Psoas muscle (tissue), 8 donors: Measurements from ENCODE around the gene DNAH11. TPM values are rescaled to one million over a fixed set of nuclear protein-coding genes. Genes with fewer than 3 reads are reported as not detected.

Source experiments
- ATAC-seq, 4 donors: fragments of 200-7000 bp; cut with Tn5 transposase; one replicate each; pipeline ENCODE4 v1.9.1; 2020; ENCODE audit warnings: moderate library complexity in 3 of 4, mild to moderate bottlenecking in 2 of 4
- DNase-seq, 2 donors: peaks; one replicate each; pipeline ENCODE4 v3.0.0-alpha.2; 2020
- H3K27ac ChIP-seq: fragments of 200-600 bp; one replicate; pipeline ENCODE4 v1.8.0; 2022
- H3K27me3 ChIP-seq, 3 donors: fragments of 200-600 bp in 1 of 3; one replicate each; pipeline versions ENCODE4 v1.6.1 to v1.8.0; 2013 to 2022; ENCODE audit warnings: low read length in 2 of 3, mild to moderate bottlenecking in 2 of 3, moderate library complexity in 1 of 3; ENCODE audit not compliant: insufficient read depth in 3 of 3
- H3K36me3 ChIP-seq, 2 donors: fragments of 200-600 bp in 1 of 2; one replicate each; pipeline versions ENCODE4 v1.6.1 to v1.8.0; 2013 to 2022; ENCODE audit warnings: low read depth in 1 of 2, mild to moderate bottlenecking in 1 of 2, moderate library complexity in 1 of 2; ENCODE audit not compliant: insufficient read depth in 1 of 2
- H3K4me1 ChIP-seq: fragments of 200-600 bp; one replicate; pipeline ENCODE4 v1.8.0; 2022
- H3K4me3 ChIP-seq: fragments of 200-600 bp; one replicate; pipeline ENCODE4 v1.8.0; 2022; ENCODE audit warnings: mild to moderate bottlenecking
- H3K9me3 ChIP-seq: fragments of 200-600 bp; one replicate; pipeline ENCODE4 v1.8.0; 2022
- WGBS, 3 donors: extraction: QIAGEN DNeasy Blood & Tissue Kit; methylation state at CpG; one replicate each; pipeline versions ENCODE4 v1.1.6 to v1.1.7; 2013; 5-methylcytosine and 5-hydroxymethylcytosine counted together
- intact Hi-C, 2 donors: fragments of 100-400 bp; cut with DNase I; formaldehyde crosslinking; loops; one replicate each; pipeline versions ENCODE4 v1.11.0 to v1.14.2; 2022
- polyA plus RNA-seq, 3 donors: library from polyadenylated mRNA; stranded (reverse); fragments of 200-250 nt; gene quantifications; one replicate each; pipeline ENCODE4 v1.2.3, GENCODE V29; 2013
- total RNA-seq, 4 donors: library from RNA; stranded (reverse); fragmentation: NEBNext Ultra II Directional in 2 of 4; extraction: Animal tissue kit (Norgen Biotek cat#: 25700) in 2 of 4; gene quantifications; one replicate each; pipeline versions ENCODE4 v1.2.1 to v1.2.4, GENCODE V29; 2021 to 2023
- TF ChIP-seq, protein P1 (sequence below): fragments of 200-600 bp; IDR thresholded peaks from one replicate; pipeline ENCODE4 v1.8.0; 2022; ENCODE audit warnings: antibody characterized with exemption
- donor health status: healthy with polysubstance abuse.
- donor health status: DM: no; HTN: no; CAD: no; lungs with moderate emphysema.
- donor health status: Bipolar disorder and iron deficiency.
- donor health status: healthy.
- donor health status: DM: yes; HTN: yes; CAD: no.
- donor health status: DM: no; HTN: no; CAD: no.
- donor health status: DM: no; HTN: no; CAD: no.
- donor health status: DM: yes; HTN: yes; CAD: no.

DNAH11 gene
- total and polyA plus RNA-seq, 7 donors, result 0.01 to 0.93 (median 0.28) TPM

DNA sequence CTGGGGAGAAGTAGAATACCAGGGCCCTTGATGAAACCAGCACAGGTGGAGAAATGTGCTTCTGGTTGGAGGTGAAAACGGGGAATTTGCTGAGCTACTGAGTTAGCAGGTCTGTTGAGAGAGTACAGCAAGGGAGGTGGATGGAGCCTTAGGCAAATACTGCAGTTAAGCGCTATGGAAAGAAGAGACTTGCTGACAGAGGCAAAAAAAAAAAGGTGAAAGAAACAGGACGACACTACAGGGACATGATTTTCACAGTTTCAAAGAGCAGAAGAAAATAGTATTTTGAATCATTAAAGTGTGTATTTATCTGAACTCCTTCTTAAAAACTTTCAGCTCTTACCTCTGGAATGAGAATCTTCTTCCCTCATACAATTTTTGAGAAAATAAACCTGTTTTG is 159.5 kb downstream of the DNAH11 start:
- TF ChIP-seq, protein P1, sequence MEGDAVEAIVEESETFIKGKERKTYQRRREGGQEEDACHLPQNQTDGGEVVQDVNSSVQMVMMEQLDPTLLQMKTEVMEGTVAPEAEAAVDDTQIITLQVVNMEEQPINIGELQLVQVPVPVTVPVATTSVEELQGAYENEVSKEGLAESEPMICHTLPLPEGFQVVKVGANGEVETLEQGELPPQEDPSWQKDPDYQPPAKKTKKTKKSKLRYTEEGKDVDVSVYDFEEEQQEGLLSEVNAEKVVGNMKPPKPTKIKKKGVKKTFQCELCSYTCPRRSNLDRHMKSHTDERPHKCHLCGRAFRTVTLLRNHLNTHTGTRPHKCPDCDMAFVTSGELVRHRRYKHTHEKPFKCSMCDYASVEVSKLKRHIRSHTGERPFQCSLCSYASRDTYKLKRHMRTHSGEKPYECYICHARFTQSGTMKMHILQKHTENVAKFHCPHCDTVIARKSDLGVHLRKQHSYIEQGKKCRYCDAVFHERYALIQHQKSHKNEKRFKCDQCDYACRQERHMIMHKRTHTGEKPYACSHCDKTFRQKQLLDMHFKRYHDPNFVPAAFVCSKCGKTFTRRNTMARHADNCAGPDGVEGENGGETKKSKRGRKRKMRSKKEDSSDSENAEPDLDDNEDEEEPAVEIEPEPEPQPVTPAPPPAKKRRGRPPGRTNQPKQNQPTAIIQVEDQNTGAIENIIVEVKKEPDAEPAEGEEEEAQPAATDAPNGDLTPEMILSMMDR, result no peak
- no peaks in the 10 kb centered on the region for H3K9me3 ChIP-seq
- H3K27me3 ChIP-seq, result no peaks in the 10 kb centered on the region
- DNase-seq (no peak), ATAC-seq (no peak)
- intact Hi-C loops, result no loop called here
- 73 to 75% (median 74%) methylated on average over 3 of the region's 3 CpGs for WGBS, 3 donors
- H3K4me3 ChIP-seq, result no peak overlapping the region
- no peaks in the 10 kb centered on the region for H3K4me1 ChIP-seq
- no peak overlapping the region for H3K27ac ChIP-seq
- no peaks in the 10 kb centered on the region for H3K36me3 ChIP-seq

DNA sequence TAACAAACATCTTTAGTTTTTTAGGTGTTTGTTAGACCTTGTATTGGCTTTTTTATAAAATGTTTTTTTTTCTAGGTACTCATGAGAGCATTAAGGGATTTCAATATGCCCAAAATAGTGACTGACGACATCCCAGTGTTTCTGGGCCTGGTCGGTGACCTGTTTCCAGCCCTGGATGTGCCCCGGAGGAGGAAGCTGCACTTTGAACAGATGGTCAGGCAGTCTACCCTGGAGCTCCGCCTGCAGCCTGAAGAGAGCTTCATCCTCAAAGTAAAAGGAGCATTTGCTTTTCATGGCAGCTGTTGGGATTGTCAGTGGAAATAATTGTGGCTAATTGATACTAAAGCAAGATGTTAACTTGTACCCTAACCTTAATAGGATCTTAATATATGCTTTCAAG is 161.5 kb downstream of the DNAH11 start:
- H3K27ac ChIP-seq, result no peak overlapping the region
- WGBS, 3 donors, result 25 to 33% (median 28%) methylated on average over 4 of the region's 4 CpGs
- no peaks in the 10 kb centered on the region for H3K36me3 ChIP-seq
- H3K9me3 ChIP-seq, result no peaks in the 10 kb centered on the region
- no peak for ATAC-seq
- TF ChIP-seq, protein P1, result no peak
- no peaks in the 10 kb centered on the region for H3K27me3 ChIP-seq
- no peak overlapping the region for H3K4me3 ChIP-seq
- intact Hi-C loops, result no loop called here
- no peak for DNase-seq
- H3K4me1 ChIP-seq, result no peaks in the 10 kb centered on the region

DNA sequence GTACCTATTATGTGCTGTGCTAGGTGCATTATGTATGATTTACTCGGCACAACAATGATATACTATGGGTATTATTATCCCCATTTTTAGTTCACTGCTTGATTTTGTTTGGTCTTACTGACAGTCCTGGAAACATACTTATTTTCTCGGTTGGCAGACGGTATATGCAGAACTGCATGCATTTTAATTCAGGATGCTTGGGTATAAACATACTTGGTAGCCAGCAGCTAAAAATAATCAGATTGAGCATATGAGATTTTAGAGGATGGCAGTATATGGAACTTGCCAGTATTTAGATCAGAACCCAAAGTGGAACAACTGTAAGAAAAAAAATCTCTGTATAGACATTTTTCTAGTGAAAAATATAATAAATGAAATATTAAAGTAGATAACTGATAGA is 163.3 kb downstream of the DNAH11 start:
- WGBS, 3 donors, result 78 to 88% (median 86%) methylated on average over 3 of the region's 3 CpGs
- no peak overlapping the region for H3K27ac ChIP-seq
- no peaks in the 10 kb centered on the region for H3K27me3 ChIP-seq
- H3K36me3 ChIP-seq, result no peaks in the 10 kb centered on the region
- H3K4me3 ChIP-seq, result no peak overlapping the region
- intact Hi-C loops, result no loop called here
- ATAC-seq (no peak), DNase-seq (no peak)
- TF ChIP-seq, protein P1, result no peak
- H3K9me3 ChIP-seq, result no peaks in the 10 kb centered on the region
- no peaks in the 10 kb centered on the region for H3K4me1 ChIP-seq

DNA sequence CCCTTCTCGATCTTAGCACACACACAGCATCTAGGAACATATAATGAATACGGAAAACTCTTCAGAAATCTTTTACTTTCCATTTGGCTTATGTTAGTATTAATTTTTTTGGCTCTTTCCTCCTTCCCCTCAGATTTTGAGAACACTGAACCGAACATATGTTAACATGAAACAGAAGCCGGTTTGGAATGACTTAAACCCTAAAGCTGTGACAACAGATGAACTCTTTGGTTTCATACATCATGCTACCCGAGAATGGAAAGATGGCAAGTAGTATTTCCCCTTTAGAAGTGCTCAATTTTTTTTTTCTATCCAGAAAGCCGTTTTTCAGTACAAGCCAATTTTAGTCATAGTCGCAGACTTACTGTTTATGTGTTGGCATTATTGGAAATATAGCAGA is 164.7 kb downstream of the DNAH11 start:
- TF ChIP-seq, protein P1, result no peak
- Histone ChIP-seq H3K36me3 (no peaks in the 10 kb centered on the region), H3K27me3 (no peaks in the 10 kb centered on the region), H3K27ac (no peak overlapping the region), H3K4me3 (no peak overlapping the region), H3K4me1 (no peaks in the 10 kb centered on the region), H3K9me3 (no peaks in the 10 kb centered on the region)
- ATAC-seq, result no peak
- intact Hi-C loops, result no loop called here
- no peak for DNase-seq
- WGBS, 3 donors, result 68 to 77% (median 70%) methylated on average over 7 of the region's 7 CpGs

DNA sequence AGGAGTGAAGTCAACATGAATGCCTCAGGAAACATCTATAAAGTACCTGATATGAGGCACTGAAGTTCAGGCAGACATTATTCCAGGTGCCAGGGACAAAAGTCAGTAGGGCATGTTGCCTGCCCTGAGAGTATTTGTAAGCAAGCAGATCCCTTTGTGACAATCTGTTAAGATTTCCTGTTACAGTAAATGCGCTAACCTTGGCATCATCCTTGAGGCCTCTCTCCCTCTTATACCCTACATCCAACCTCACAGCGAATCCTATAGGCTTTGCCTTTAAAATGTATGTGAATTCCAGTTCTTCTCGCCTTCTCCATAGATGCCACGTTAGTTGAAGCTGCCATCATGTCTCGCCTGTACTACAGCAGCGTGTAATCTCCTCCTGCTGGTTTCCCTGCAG is 165.3 kb downstream of the DNAH11 start:
- no peaks in the 10 kb centered on the region for H3K27me3 ChIP-seq
- TF ChIP-seq, protein P1, result no peak
- H3K4me3 ChIP-seq, result no peak overlapping the region
- H3K36me3 ChIP-seq, result no peaks in the 10 kb centered on the region
- no peak for DNase-seq
- ATAC-seq, result no peak
- intact Hi-C loops, result no loop called here
- H3K9me3 ChIP-seq, result no peaks in the 10 kb centered on the region
- WGBS, 3 donors, result 81 to 84% (median 83%) methylated on average over 6 of the region's 6 CpGs
- no peak overlapping the region for H3K27ac ChIP-seq
- H3K4me1 ChIP-seq, result no peaks in the 10 kb centered on the region
